H1 (cell line): ENCODE results near the gene MROH8. TPM values are rescaled to one million over a fixed set of nuclear protein-coding genes. Genes with fewer than 3 reads are reported as not detected.

Experiments used
- CTCF ChIA-PET: fragments of 300-600 bp; sonication (Branson Sonifier 250); formaldehyde crosslinking; loops from one replicate; lab custom pipeline; 2021; ENCODE audit not compliant: partially characterized antibody; lab: Charles Lee
- POLR2A ChIA-PET: fragments of 300-600 bp; sonication (Branson Sonifier 250); formaldehyde crosslinking; loops from one replicate; lab custom pipeline; 2021; ENCODE audit warnings: inconsistent platforms; ENCODE audit not compliant: partially characterized antibody; lab: Charles Lee
- DNase-seq, 2 experiments: peaks; one replicate each; pipeline versions ENCODE4 v3.0.0 to v3.0.0-alpha.2; 2010 to 2022; ENCODE audit warnings: low spot score in 2 of 2, low read depth in 1 of 2, mixed read lengths in 1 of 2
- FAIRE-seq: peaks from 2 replicates; lab custom pipeline; 2011; peaks lifted over from hg19 to GRCh38; lab: Jason Lieb, UNC
- H2AFZ ChIP-seq: 2 replicates; pipeline ENCODE4 v1.8.1; 2012; ENCODE audit warnings: low read length, inconsistent platforms
- H2AK5ac ChIP-seq: 2 replicates; pipeline ENCODE4 v1.6.1; 2013; ENCODE audit warnings: low read depth, low read length
- H2BK120ac ChIP-seq: replicated peaks from 2 replicates; pipeline ENCODE3; 2013; ENCODE audit warnings: low read depth, low read length, inconsistent platforms
- H2BK12ac ChIP-seq: 2 replicates; pipeline ENCODE4 v1.6.1; 2013; ENCODE audit warnings: low read depth, low read length
- H2BK15ac ChIP-seq: 2 replicates; pipeline ENCODE4 v1.6.1; 2013; ENCODE audit warnings: low read length
- H2BK20ac ChIP-seq: 2 replicates; pipeline ENCODE4 v1.6.1; 2013; ENCODE audit warnings: low read length
- H2BK5ac ChIP-seq: 2 replicates; pipeline ENCODE4 v1.6.1; 2013; ENCODE audit warnings: low read depth, low read length
- H3K14ac ChIP-seq: 2 replicates; pipeline ENCODE4 v1.6.1; 2013; ENCODE audit warnings: inconsistent platforms; ENCODE audit not compliant: insufficient read length
- H3K18ac ChIP-seq: 2 replicates; pipeline ENCODE4 v1.6.1; 2013; ENCODE audit warnings: low read length; ENCODE audit errors: extremely low read depth
- H3K23ac ChIP-seq: 2 replicates; pipeline ENCODE4 v1.6.1; 2013; ENCODE audit warnings: inconsistent platforms; ENCODE audit not compliant: insufficient read length
- H3K23me2 ChIP-seq: 2 replicates; pipeline ENCODE4 v1.6.1; 2013; ENCODE audit warnings: low read depth, low read length
- H3K27ac ChIP-seq: 2 replicates; pipeline ENCODE4 v1.6.1; 2011; ENCODE audit warnings: low read depth, low read length, inconsistent platforms
- H3K27me3 ChIP-seq, 4 experiments: replicated peaks in 1 of 4; 1 replicate in 1 of 4; 2 replicates in 3 of 4; pipeline versions ENCODE4 v1.6.1 to v1.8.1; 2011 to 2013; ENCODE audit warnings: low read length in 3 of 4, mild to moderate bottlenecking in 3 of 4, inconsistent platforms in 2 of 4, mixed read lengths in 2 of 4, moderate library complexity in 1 of 4; ENCODE audit not compliant: control insufficient read depth in 3 of 4, insufficient read depth in 3 of 4; ENCODE audit errors: extremely low read depth in 1 of 4
- H3K36me3 ChIP-seq, 4 experiments: 2 replicates each; pipeline versions ENCODE4 v1.6.1 to v1.8.1; 2011 to 2013; ENCODE audit warnings: mild to moderate bottlenecking in 4 of 4, low read length in 3 of 4, moderate library complexity in 2 of 4, control low read depth in 1 of 4, inconsistent platforms in 1 of 4; ENCODE audit not compliant: insufficient read depth in 4 of 4, control insufficient read depth in 2 of 4
- H3K4ac ChIP-seq: replicated peaks from 2 replicates; pipeline ENCODE3; 2013; ENCODE audit warnings: low read length, low read depth, mixed read lengths, inconsistent platforms; ENCODE audit not compliant: insufficient read length
- H3K4me1 ChIP-seq, 4 experiments: replicated peaks in 1 of 4; 1 replicate in 1 of 4; 2 replicates in 3 of 4; pipeline versions ENCODE4 v1.6.1 to v1.8.1; 2011 to 2013; ENCODE audit warnings: low read length in 3 of 4, inconsistent platforms in 2 of 4, mixed read lengths in 1 of 4; ENCODE audit not compliant: insufficient read depth in 4 of 4, control insufficient read depth in 3 of 4
- H3K4me2 ChIP-seq, 2 experiments: 2 replicates each; pipeline versions ENCODE4 v1.6.1 to v1.8.1; 2011 to 2013; ENCODE audit warnings: low read depth in 2 of 2, low read length in 2 of 2, control low read depth in 1 of 2, inconsistent platforms in 1 of 2, mild to moderate bottlenecking in 1 of 2; ENCODE audit not compliant: insufficient read depth in 1 of 2
- H3K4me3 ChIP-seq, 4 experiments: fragments of 200-600, 300-600 bp in 1 of 4; sonication (generic), shearing (Covaris generic), sonication (Bioruptor Twin) in 1 of 4; 2 replicates each; pipeline versions ENCODE4 v1.5.1 to v1.8.1; 2011 to 2016; ENCODE audit warnings: low read length in 4 of 4, low read depth in 3 of 4, control low read depth in 2 of 4, inconsistent platforms in 2 of 4, mild to moderate bottlenecking in 2 of 4, mixed read lengths in 1 of 4, moderate library complexity in 1 of 4; ENCODE audit not compliant: insufficient read depth in 2 of 4; ENCODE audit errors: extremely low read depth in 1 of 4
- H3K56ac ChIP-seq: replicated peaks from 2 replicates; pipeline ENCODE3; 2013; ENCODE audit warnings: low read depth, mild to moderate bottlenecking, mixed read lengths, low read length, inconsistent platforms; ENCODE audit not compliant: insufficient read length
- H3K79me1 ChIP-seq: 2 replicates; pipeline ENCODE4 v1.6.1; 2013; ENCODE audit warnings: low read depth, low read length, control low read depth
- H3K79me2 ChIP-seq, 2 experiments: 2 replicates each; pipeline versions ENCODE4 v1.6.1 to v1.8.1; 2012 to 2013; ENCODE audit warnings: low read length in 2 of 2, mild to moderate bottlenecking in 2 of 2, inconsistent platforms in 1 of 2; ENCODE audit not compliant: insufficient read depth in 2 of 2, control insufficient read depth in 1 of 2
- H3K9ac ChIP-seq, 4 experiments: replicated peaks in 1 of 4; 1 replicate in 1 of 4; 2 replicates in 3 of 4; pipeline versions ENCODE4 v1.6.1 to v1.8.1; 2011 to 2013; ENCODE audit warnings: low read depth in 3 of 4, low read length in 3 of 4, control low read depth in 2 of 4, mild to moderate bottlenecking in 2 of 4, moderate library complexity in 2 of 4, inconsistent platforms in 1 of 4; ENCODE audit errors: extremely low read depth in 1 of 4
- H3K9me3 ChIP-seq, 2 experiments: 2 replicates each; pipeline versions ENCODE4 v1.6.1 to v1.8.1; 2012 to 2013; ENCODE audit warnings: mild to moderate bottlenecking in 2 of 2, moderate library complexity in 2 of 2, control low read depth in 1 of 2, inconsistent platforms in 1 of 2, low read depth in 1 of 2, low read length in 1 of 2, mixed read lengths in 1 of 2; ENCODE audit not compliant: insufficient read depth in 2 of 2
- H4K20me1 ChIP-seq, 2 experiments: replicated peaks in 1 of 2; 2 replicates each; pipeline versions ENCODE3 to v1.8.1; 2011 to 2013; ENCODE audit warnings: inconsistent platforms in 2 of 2, low read length in 2 of 2, mild to moderate bottlenecking in 1 of 2; ENCODE audit not compliant: insufficient read depth in 2 of 2, control insufficient read depth in 1 of 2
- H4K5ac ChIP-seq: 2 replicates; pipeline ENCODE4 v1.6.1; 2013; ENCODE audit warnings: low read length, low read depth, mixed read lengths, inconsistent platforms; ENCODE audit not compliant: insufficient read length
- H4K8ac ChIP-seq: 2 replicates; pipeline ENCODE4 v1.8.0; 2013; ENCODE audit warnings: mild to moderate bottlenecking, moderate library complexity, low read length, inconsistent platforms; ENCODE audit not compliant: insufficient read depth; ENCODE audit errors: extremely low read depth
- H4K91ac ChIP-seq: replicated peaks from 2 replicates; pipeline ENCODE3; 2013; ENCODE audit warnings: low read length, mixed read lengths, inconsistent platforms; ENCODE audit not compliant: insufficient read length
- E2F6 ChIP-seq: IDR thresholded peaks from 2 replicates; pipeline ENCODE4 v1.6.1; 2012; ENCODE audit warnings: inconsistent platforms
- WGBS, 2 experiments: shearing (Covaris generic) in 1 of 2; methylation state at CpG; one replicate each; pipeline versions ENCODE4 v1.1.6 to v1.1.7; 2013 to 2015; ENCODE audit warnings: low lambda C conversion rate in 2 of 2, mixed read lengths in 2 of 2, inconsistent platforms in 1 of 2, low coverage in 1 of 2, missing lambda C conversion rate in 1 of 2; ENCODE audit not compliant: insufficient replicate concordance in 2 of 2, insufficient coverage in 1 of 2, insufficient read length in 1 of 2; ENCODE audit errors: extremely low coverage in 1 of 2, missing lambda C conversion rate in 1 of 2; 5-methylcytosine and 5-hydroxymethylcytosine counted together
- polyA plus RNA-seq, 7 experiments: library from polyadenylated mRNA; depleted of rRNA in 3 of 7; stranded (reverse) in 5 of 7; unstranded in 2 of 7; fragments of >200 nt in 5 of 7; fragments of 200-250 nt in 2 of 7; gene quantifications; 1 replicate in 5 of 7; 2 replicates in 1 of 7; 4 replicates in 1 of 7; pipeline versions ENCODE4 v1.2.1 to v1.2.3, GENCODE V29; 2011 to 2013; ENCODE audit warnings: missing spikeins in 2 of 7, mixed read lengths in 2 of 7
- total RNA-seq: library from RNA; stranded (reverse); fragmentation: NEBNext Ultra II Directional; extraction: Animal tissue kit (Norgen Biotek cat#: 25700); gene quantifications from 2 replicates; pipeline ENCODE4 v1.2.1, GENCODE V29; 2021

Gene MROH8
- total and polyA plus RNA-seq, 2 of the 8 experiments (the other 6 are each of a cell fraction or from before 2014, with no cell fraction given) = 0.50 to 0.86 TPM

- no peak overlapping the region for H3K14ac ChIP-seq
- TF ChIP-seq E2F6 = no peak
- DNase-seq = no peak
- H3K79me2 ChIP-seq = no peaks in the 10 kb centered on the region
- no peaks in the 10 kb centered on the region for H3K79me1 ChIP-seq
- H3K27me3 ChIP-seq = no peaks in the 10 kb centered on the region
- H2BK5ac ChIP-seq = no peak overlapping the region
- H2BK120ac ChIP-seq = no peak overlapping the region
- no peak overlapping the region for H4K8ac ChIP-seq
- H3K9me3 ChIP-seq = no peaks in the 10 kb centered on the region
- no peaks in the 10 kb centered on the region for H3K36me3 ChIP-seq
- H3K23ac ChIP-seq = no peak overlapping the region
- no peak overlapping the region for H3K4me2 ChIP-seq
- H3K9ac ChIP-seq = no peak overlapping the region
- H2BK12ac ChIP-seq = no peak overlapping the region
- no peak overlapping the region for H2AK5ac ChIP-seq
- no peak overlapping the region for H2BK15ac ChIP-seq
- H2AFZ ChIP-seq = no peak overlapping the region
- H3K56ac ChIP-seq = no peak overlapping the region
- no peak overlapping the region for H3K27ac ChIP-seq
- no peak overlapping the region for H3K4me3 ChIP-seq
- FAIRE-seq = no peak
- ChIA-PET POLR2A (interaction anchor here (1.5 to 1.6 kb wide), 2 partner anchors 17 to 18 kb away, joined by 4 to 5 read pairs; partner anchors contain the start of genes MROH8 and RPN2), CTCF (no interaction called here)
- 93% methylated on average over 10 of the region's 10 CpGs; no CpG with 5 or more reads in 1 of the 2 experiments for WGBS, 2 experiments
- no peak overlapping the region for H3K4ac ChIP-seq
- no peaks in the 10 kb centered on the region for H3K4me1 ChIP-seq
- no peak overlapping the region for H4K5ac ChIP-seq
- H4K91ac ChIP-seq = no peak overlapping the region
- no peak overlapping the region for H3K18ac ChIP-seq
- H3K23me2 ChIP-seq = no peaks in the 10 kb centered on the region; the same call in 1 of the 2 replicates
- no peaks in the 10 kb centered on the region for H4K20me1 ChIP-seq
- no peak overlapping the region for H2BK20ac ChIP-seq
Measured at GRCh38 chr20:37160683-37161082, 18.7 kb downstream of the MROH8 start.
